Chondrocyte (in vitro differentiated cells): ENCODE results near the gene LIPC. TPM values are rescaled to one million over a fixed set of nuclear protein-coding genes. Genes with fewer than 3 reads are reported as not detected.

Source experiments
- DNase-seq: peaks from one replicate; pipeline ENCODE4 v3.0.0; 2021; ENCODE audit warnings: mixed read lengths, low spot score
- H3K27ac Mint-ChIP-seq: one replicate; pipeline ENCODE4 v1.8.0; 2021; ENCODE audit warnings: mild to moderate bottlenecking, moderate library complexity, mixed read lengths; ENCODE audit not compliant: unreplicated experiment
- H3K27me3 Mint-ChIP-seq: 2 replicates; pipeline ENCODE4 v1.8.0; 2021; ENCODE audit warnings: low read depth, mixed read lengths
- H3K36me3 Mint-ChIP-seq: 2 replicates; pipeline ENCODE4 v1.8.0; 2021; ENCODE audit warnings: low read depth, mixed read lengths
- H3K4me1 Mint-ChIP-seq: 2 replicates; pipeline ENCODE4 v1.8.0; 2021; ENCODE audit warnings: low read depth, mild to moderate bottlenecking, mixed read lengths
- H3K4me3 Mint-ChIP-seq: one replicate; pipeline ENCODE4 v1.8.0; 2021; ENCODE audit warnings: mild to moderate bottlenecking, moderate library complexity, mixed read lengths; ENCODE audit not compliant: unreplicated experiment
- H3K9me3 Mint-ChIP-seq: 2 replicates; pipeline ENCODE4 v1.8.0; 2021; ENCODE audit warnings: low read depth, mixed read lengths
- total RNA-seq: library from RNA; stranded (reverse); gene quantifications from 3 replicates; pipeline ENCODE4 v1.2.1, GENCODE V29; 2021
- TF ChIP-seq, protein P1 (sequence below): fragments of 200-600 bp; sonication (generic); IDR thresholded peaks from 2 replicates; pipeline ENCODE4 v1.5.0; 2021; ENCODE audit warnings: antibody characterized with exemption, mild to moderate bottlenecking, moderate library complexity

LIPC gene
- total RNA-seq, 1 donor from 2014 or later: not detected

DNA sequence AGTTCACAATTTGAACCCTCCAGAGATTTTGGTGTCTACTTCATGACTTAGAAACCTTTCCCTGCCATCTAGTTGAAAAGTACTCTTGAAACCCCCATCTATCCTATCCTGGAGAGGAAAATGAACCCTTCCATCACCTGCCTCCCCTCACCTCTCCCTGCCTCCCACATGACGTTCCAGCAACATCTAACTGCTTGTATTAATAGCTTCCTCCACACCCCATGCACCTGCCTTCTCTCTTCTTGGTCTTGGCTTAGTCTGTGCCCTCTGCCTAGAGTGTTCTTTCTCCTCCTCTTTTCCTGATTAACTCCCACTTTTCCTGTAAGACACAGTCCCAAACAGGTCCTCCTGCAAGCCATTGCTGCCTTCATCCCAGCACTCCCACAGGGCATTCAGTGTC, 107.8 kb downstream of the LIPC start:
- H3K4me1 Mint-ChIP-seq: peaks cover 5% of the 10 kb centered on the region

DNA sequence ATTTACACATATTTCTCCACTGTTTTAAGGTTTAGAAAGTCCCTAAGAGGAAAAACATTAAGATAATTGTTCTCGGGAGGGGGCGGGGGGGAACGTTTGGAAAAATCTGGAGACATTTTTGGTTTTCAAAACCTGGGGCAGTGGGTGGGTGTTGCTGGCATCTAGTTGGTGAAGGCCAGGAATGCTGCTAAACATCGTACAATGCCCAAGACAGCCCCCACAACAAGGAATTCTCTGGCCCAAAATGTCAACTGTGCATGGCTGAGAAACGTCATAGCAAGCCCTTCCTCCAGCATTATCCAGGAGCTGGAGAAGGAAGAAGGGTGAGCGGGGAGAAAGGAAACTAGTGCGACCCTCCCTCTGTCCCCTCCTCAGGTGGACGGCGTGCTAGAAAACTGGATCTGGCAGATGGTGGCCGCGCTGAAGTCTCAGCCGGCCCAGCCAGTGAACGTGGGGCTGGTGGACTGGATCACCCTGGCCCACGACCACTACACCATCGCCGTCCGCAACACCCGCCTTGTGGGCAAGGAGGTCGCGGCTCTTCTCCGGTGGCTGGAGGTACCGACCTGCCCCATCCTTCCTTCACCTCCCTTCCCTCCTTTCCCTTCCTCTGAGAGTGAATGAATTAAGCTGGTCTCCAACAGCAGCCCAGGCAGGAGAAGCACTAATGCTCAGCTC, 109.8 kb downstream of the LIPC start:
- Mint-ChIP-seq H3K4me3 (no peak overlapping the region), H3K9me3 (no peaks in the 10 kb centered on the region), H3K36me3 (no peaks in the 10 kb centered on the region), H3K4me1 (peaks cover 15% of the 10 kb centered on the region), H3K27me3 (no peaks in the 10 kb centered on the region), H3K27ac (no peak overlapping the region)
- TF ChIP-seq, protein P1, sequence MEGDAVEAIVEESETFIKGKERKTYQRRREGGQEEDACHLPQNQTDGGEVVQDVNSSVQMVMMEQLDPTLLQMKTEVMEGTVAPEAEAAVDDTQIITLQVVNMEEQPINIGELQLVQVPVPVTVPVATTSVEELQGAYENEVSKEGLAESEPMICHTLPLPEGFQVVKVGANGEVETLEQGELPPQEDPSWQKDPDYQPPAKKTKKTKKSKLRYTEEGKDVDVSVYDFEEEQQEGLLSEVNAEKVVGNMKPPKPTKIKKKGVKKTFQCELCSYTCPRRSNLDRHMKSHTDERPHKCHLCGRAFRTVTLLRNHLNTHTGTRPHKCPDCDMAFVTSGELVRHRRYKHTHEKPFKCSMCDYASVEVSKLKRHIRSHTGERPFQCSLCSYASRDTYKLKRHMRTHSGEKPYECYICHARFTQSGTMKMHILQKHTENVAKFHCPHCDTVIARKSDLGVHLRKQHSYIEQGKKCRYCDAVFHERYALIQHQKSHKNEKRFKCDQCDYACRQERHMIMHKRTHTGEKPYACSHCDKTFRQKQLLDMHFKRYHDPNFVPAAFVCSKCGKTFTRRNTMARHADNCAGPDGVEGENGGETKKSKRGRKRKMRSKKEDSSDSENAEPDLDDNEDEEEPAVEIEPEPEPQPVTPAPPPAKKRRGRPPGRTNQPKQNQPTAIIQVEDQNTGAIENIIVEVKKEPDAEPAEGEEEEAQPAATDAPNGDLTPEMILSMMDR: no peak
- no peak for DNase-seq

More for the DNA sequence above, 107.8 kb downstream of the LIPC start:
- no peak overlapping the region for H3K27ac Mint-ChIP-seq
- TF ChIP-seq, protein P1: no peak
- H3K36me3 Mint-ChIP-seq: no peaks in the 10 kb centered on the region
- H3K4me3 Mint-ChIP-seq: no peak overlapping the region
- no peaks in the 10 kb centered on the region for H3K27me3 Mint-ChIP-seq
- no peaks in the 10 kb centered on the region for H3K9me3 Mint-ChIP-seq
- no peak for DNase-seq

DNA sequence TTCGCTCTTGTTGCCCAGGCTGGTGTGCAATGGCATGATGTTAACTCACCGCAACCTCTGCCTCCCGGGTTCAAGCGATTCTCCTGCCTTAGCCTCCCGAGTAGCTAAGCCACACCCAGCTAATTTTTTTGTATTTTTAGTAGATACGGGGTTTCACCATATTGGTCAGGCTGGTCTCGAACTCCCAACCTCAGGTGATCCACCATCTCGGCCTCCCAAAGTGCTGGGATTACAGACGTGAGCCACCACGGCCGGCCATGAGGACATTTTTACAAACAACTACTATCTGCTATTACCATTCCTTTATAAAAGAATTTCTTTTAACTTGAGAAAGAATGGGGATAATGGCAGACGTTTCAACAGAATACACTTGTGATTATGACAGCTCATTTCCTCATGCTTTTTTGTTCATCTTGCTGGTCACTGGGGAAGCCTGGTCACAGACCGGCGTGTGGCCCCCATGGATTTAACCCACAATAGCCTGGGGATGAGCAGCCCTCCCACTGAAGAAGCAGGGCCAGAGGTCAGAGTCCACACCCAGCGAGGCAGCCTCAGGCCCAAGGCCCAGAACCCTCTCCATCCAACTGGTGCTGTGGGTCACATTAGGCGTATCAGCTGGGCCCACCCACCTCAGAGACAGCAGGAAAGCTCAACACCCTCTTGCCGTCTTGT, 112.0 kb downstream of the LIPC start:
- DNase-seq: no peak
- H3K27ac Mint-ChIP-seq: no peak overlapping the region
- TF ChIP-seq, protein P1: no peak
- peaks cover 36% of the 10 kb centered on the region for H3K4me1 Mint-ChIP-seq
- H3K9me3 Mint-ChIP-seq: no peaks in the 10 kb centered on the region
- no peaks in the 10 kb centered on the region for H3K36me3 Mint-ChIP-seq
- H3K4me3 Mint-ChIP-seq: no peak overlapping the region
- H3K27me3 Mint-ChIP-seq: no peaks in the 10 kb centered on the region

DNA sequence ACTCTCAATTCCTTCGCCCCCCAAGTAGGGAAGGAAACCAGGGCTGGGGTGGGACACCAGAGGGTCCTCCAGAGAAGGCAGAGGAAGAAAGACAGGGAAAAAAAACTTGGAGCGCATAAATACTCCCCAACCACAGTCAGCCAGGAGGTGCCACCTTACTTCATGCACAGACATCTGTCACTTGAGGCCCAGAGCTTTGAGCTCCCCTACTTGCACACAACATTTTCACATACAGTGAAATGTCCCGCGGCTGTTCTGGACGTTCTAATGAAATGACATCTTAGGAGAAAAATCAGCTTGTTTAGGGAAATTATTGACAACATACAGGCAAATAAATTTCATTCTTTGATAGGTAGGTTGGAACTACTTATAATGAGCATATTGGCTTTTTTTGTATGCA, 113.0 kb downstream of the LIPC start:
- Mint-ChIP-seq H3K9me3 (no peaks in the 10 kb centered on the region), H3K36me3 (no peaks in the 10 kb centered on the region), H3K4me1 (peaks cover 41% of the 10 kb centered on the region), H3K27ac (no peak overlapping the region), H3K27me3 (no peaks in the 10 kb centered on the region), H3K4me3 (no peak overlapping the region)
- DNase-seq: no peak
- TF ChIP-seq, protein P1: no peak

DNA sequence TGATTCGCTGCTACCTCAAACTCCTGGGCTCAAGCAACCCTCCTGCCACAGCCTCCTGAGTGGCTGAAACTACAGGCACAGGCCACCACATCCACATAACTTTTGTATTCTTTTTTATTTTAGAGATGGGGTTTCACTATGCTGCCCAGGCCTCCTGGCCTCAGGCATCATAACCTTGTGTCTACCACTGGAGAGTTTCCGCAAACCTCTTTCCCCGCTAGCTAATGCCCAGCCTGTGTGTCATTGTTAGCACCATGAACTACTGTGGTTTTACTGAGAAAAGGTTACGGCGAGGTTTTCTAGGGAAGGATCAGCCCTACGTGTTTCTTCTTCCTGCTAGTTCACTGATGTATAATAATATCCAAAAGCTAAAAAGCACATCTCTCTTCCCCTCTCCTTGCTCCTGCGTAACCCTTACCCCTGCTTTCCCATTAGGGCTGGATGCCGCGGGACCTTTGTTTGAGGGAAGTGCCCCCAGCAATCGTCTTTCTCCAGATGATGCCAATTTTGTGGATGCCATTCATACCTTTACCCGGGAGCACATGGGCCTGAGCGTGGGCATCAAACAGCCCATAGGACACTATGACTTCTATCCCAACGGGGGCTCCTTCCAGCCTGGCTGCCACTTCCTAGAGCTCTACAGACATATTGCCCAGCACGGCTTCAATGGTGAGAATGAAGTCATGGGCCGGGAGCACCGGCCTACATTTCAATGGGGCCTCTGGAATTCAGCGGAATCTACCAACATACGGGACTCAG, 113.7 kb downstream of the LIPC start:
- Mint-ChIP-seq H3K4me1 (peaks cover 41% of the 10 kb centered on the region), H3K27me3 (no peaks in the 10 kb centered on the region), H3K4me3 (no peak overlapping the region), H3K36me3 (no peaks in the 10 kb centered on the region), H3K27ac (no peak overlapping the region), H3K9me3 (no peaks in the 10 kb centered on the region)
- TF ChIP-seq, protein P1: no peak
- no peak for DNase-seq
